GM12878 (cell line): ENCODE measurements around the gene SMOC2. TPM values are rescaled to one million over a fixed set of nuclear protein-coding genes. Genes with fewer than 3 reads are reported as not detected.

Source experiments
- ATAC-seq: fragments of 200-7000 bp; cut with Tn5 transposase; 3 replicates; pipeline ENCODE4 v1.9.1; 2020; ENCODE audit warnings: mild to moderate bottlenecking, moderate library complexity
- BruUV-seq: library from RNA; stranded (reverse); fragments of 400-500 nt; replicated peaks from 2 replicates; lab custom pipeline; 2021; lab: Mats Ljungman, UMichigan
- CTCF ChIA-PET: fragments of 300-600 bp; sonication (Branson Sonifier 250); formaldehyde crosslinking; extraction: SDS; loops from one replicate; lab custom pipeline; 2021; ENCODE audit warnings: inconsistent platforms; lab: Yijun Ruan, JAX
- POLR2A ChIA-PET: fragments of 350-600 bp; formaldehyde crosslinking; extraction: SDS; loops from one replicate; lab custom pipeline; 2021; ENCODE audit warnings: inconsistent platforms; lab: Charles Lee
- RAD21 ChIA-PET: fragments of 300-600 bp; sonication (Branson Sonifier 250); formaldehyde crosslinking; loops from one replicate; lab custom pipeline; 2023; ENCODE audit warnings: antibody characterized with exemption; ENCODE audit not compliant: unreplicated experiment; lab: Charles Lee
- SMC1A ChIA-PET: fragments of 300-600 bp; sonication (Branson Sonifier 250); formaldehyde crosslinking; loops from one replicate; lab custom pipeline; 2023; ENCODE audit not compliant: unreplicated experiment, uncharacterized antibody; lab: Charles Lee
- DNase-seq: peaks from one replicate; pipeline ENCODE4 v3.0.0-alpha.2; 2011; ENCODE audit warnings: low read depth, low spot score
- FAIRE-seq: peaks from 3 replicates; lab custom pipeline; 2011; peaks lifted over from hg19 to GRCh38; lab: Jason Lieb, UNC
- H2AFZ ChIP-seq: 2 replicates; pipeline ENCODE4 v1.6.0; 2011; ENCODE audit warnings: low read depth, low read length, control low read depth; ENCODE audit not compliant: control insufficient read depth
- H3K27ac ChIP-seq: 2 replicates; pipeline ENCODE4 v1.5.1; 2011; ENCODE audit warnings: control low read depth; ENCODE audit not compliant: control insufficient read depth, insufficient read depth
- H3K27me3 ChIP-seq, 2 experiments: replicated peaks in 1 of 2; 2 replicates each; pipeline versions ENCODE4 v1.6.0 to v1.6.1; 2011; ENCODE audit warnings: low read length in 1 of 2; ENCODE audit not compliant: control insufficient read depth in 2 of 2, insufficient read depth in 2 of 2
- H3K36me3 ChIP-seq, 2 experiments: 2 replicates each; pipeline ENCODE4 v1.5.1; 2011; ENCODE audit warnings: low read length in 1 of 2; ENCODE audit not compliant: control insufficient read depth in 2 of 2, insufficient read depth in 2 of 2
- H3K4me1 ChIP-seq: 2 replicates; pipeline ENCODE4 v1.6.1; 2011; ENCODE audit warnings: mild to moderate bottlenecking, low read length, moderate library complexity, mixed read lengths; ENCODE audit not compliant: control insufficient read depth, insufficient read depth
- H3K4me2 ChIP-seq: 2 replicates; pipeline ENCODE4 v1.6.0; 2011; ENCODE audit warnings: control low read depth; ENCODE audit not compliant: control insufficient read depth, insufficient read depth
- H3K4me3 ChIP-seq: fragments of 200-600 bp; sonication (generic); 2 replicates; pipeline ENCODE4 v1.5.1; 2016
- H3K79me2 ChIP-seq: 2 replicates; pipeline ENCODE4 v1.6.0; 2011; ENCODE audit warnings: low read length; ENCODE audit not compliant: control insufficient read depth, insufficient read depth
- H3K9ac ChIP-seq: 2 replicates; pipeline ENCODE4 v1.8.0; 2011; ENCODE audit warnings: low read length, control low read depth, mixed read lengths; ENCODE audit not compliant: control insufficient read depth, insufficient read depth
- H3K9me3 ChIP-seq: replicated peaks from 3 replicates; pipeline ENCODE4 v1.5.1; 2011; ENCODE audit warnings: mild to moderate bottlenecking, low read length; ENCODE audit not compliant: control insufficient read depth, insufficient read depth
- H4K20me1 ChIP-seq: 2 replicates; pipeline ENCODE4 v1.6.0; 2011; ENCODE audit not compliant: control insufficient read depth, insufficient read depth
- CHD4 ChIP-seq: fragments of 200-600 bp; sonication (generic); IDR thresholded peaks from 2 replicates; pipeline ENCODE4 v1.6.1; 2016; ENCODE audit warnings: mild to moderate bottlenecking
- CREM ChIP-seq: IDR thresholded peaks from 2 replicates; pipeline ENCODE4 v1.6.1; 2014; ENCODE audit warnings: antibody characterized with exemption, low read depth
- EZH2 ChIP-seq: IDR thresholded peaks from 2 replicates; pipeline ENCODE4 v1.6.1; 2012; ENCODE audit warnings: low read depth, mild to moderate bottlenecking, control low read depth, inconsistent platforms, low read length, borderline replicate concordance; ENCODE audit not compliant: control insufficient read depth
- HCFC1 ChIP-seq: fragments of 150-350 bp; IDR thresholded peaks from 2 replicates; pipeline ENCODE4 v1.6.1; 2014; ENCODE audit warnings: low read length
- HDGF ChIP-seq: fragments of 450-650 bp; IDR thresholded peaks from 2 replicates; pipeline ENCODE4 v1.6.1; 2016; ENCODE audit warnings: antibody characterized with exemption
- IKZF2 ChIP-seq, 2 experiments: fragments of 450-650 bp; IDR thresholded peaks; 2 replicates each; pipeline ENCODE4 v1.6.1; 2017; ENCODE audit warnings: mild to moderate bottlenecking in 2 of 2, moderate library complexity in 2 of 2
- LARP7 ChIP-seq: fragments of 450-650 bp; IDR thresholded peaks from 2 replicates; pipeline ENCODE4 v1.6.1; 2017; ENCODE audit warnings: mild to moderate bottlenecking
- MYB ChIP-seq: fragments of 150-350 bp; IDR thresholded peaks from 2 replicates; pipeline ENCODE4 v1.6.1; 2014; ENCODE audit warnings: mild to moderate bottlenecking, low read depth, low read length, borderline replicate concordance
- NFIC ChIP-seq: IDR thresholded peaks from 2 replicates; pipeline ENCODE4 v1.6.1; 2012; ENCODE audit warnings: low read depth, mild to moderate bottlenecking, inconsistent platforms, low read length, moderate library complexity
- NFYB ChIP-seq: IDR thresholded peaks from 2 replicates; pipeline ENCODE4 v1.6.1; 2011; ENCODE audit warnings: low read depth, mild to moderate bottlenecking, low read length, improper control_type of control experiment, moderate library complexity; ENCODE audit not compliant: insufficient read depth
- SIX5 ChIP-seq: IDR thresholded peaks from 2 replicates; pipeline ENCODE4 v1.6.1; 2011; ENCODE audit warnings: mild to moderate bottlenecking, low read depth, low read length, moderate library complexity; ENCODE audit not compliant: severe bottlenecking
- SUPT20H ChIP-seq: IDR thresholded peaks from 2 replicates; pipeline ENCODE4 v1.6.1; 2011; ENCODE audit warnings: low read depth, mild to moderate bottlenecking, low read length, moderate library complexity, borderline replicate concordance; ENCODE audit not compliant: control insufficient read depth
- YY1 ChIP-seq: IDR thresholded peaks from 2 replicates; pipeline ENCODE4 v1.6.1; 2011; ENCODE audit warnings: low read depth, mild to moderate bottlenecking, low read length
- ZBTB4 ChIP-seq: fragments of 450-650 bp; formaldehyde crosslinking; IDR thresholded peaks from 2 replicates; pipeline ENCODE4 v1.4.0; 2022; ENCODE audit warnings: mild to moderate bottlenecking, moderate library complexity
- ZNF207 ChIP-seq: fragments of 450-650 bp; IDR thresholded peaks from 2 replicates; pipeline ENCODE4 v1.6.1; 2014; ENCODE audit warnings: antibody characterized with exemption, mild to moderate bottlenecking, borderline replicate concordance
- ZNF274 ChIP-seq: IDR thresholded peaks from one replicate; pipeline ENCODE4 v1.8.0; 2011; ENCODE audit not compliant: insufficient read length, insufficient read depth
- ZNF384 ChIP-seq: IDR thresholded peaks from 2 replicates; pipeline ENCODE4 v1.6.1; 2012; ENCODE audit warnings: low read depth, mild to moderate bottlenecking, low read length, improper control_type of control experiment, borderline replicate concordance
- WGBS: methylation state at CpG from one replicate; pipeline ENCODE4 v1.1.6; 2016; ENCODE audit warnings: low lambda C conversion rate; ENCODE audit not compliant: insufficient replicate concordance, insufficient coverage; ENCODE audit errors: missing lambda C conversion rate; 5-methylcytosine and 5-hydroxymethylcytosine counted together
- in situ Hi-C: fragments of 300-500 bp; cut with MboI; formaldehyde crosslinking; loops from 9 replicates; pipeline ENCODE4 v1.14.3; 2018; ENCODE audit warnings: mixed read lengths
- intact Hi-C: fragments of 100-400 bp; cut with micrococcal nuclease; formaldehyde crosslinking; loops from one replicate; pipeline ENCODE4 v1.14.2; 2022; ENCODE audit not compliant: unreplicated experiment
- polyA plus RNA-seq, 11 experiments: library from polyadenylated mRNA; depleted of rRNA in 4 of 11; unstranded in 6 of 11; stranded (reverse) in 5 of 11; fragments of >200 nt; fragmentation: Nextera tagmentation in 4 of 11; fragmentation: Illumina TruSeq in 1 of 11; extraction: Ambion mirVana in 4 of 11; extraction: Trizol in 1 of 11; gene quantifications; 1 replicate in 1 of 11; 2 replicates in 10 of 11; pipeline versions ENCODE4 v1.2.1 to v1.2.3, GENCODE V29; 2011 to 2016; ENCODE audit warnings: inconsistent platforms in 2 of 11, missing spikeins in 2 of 11, low read depth in 1 of 11
- total RNA-seq, 4 experiments: library from RNA; depleted of rRNA in 3 of 4; stranded (reverse); fragments of >200 nt in 3 of 4; fragmentation: Illumina TruSeq in 1 of 4; extraction: Trizol in 1 of 4; gene quantifications; 2 replicates each; pipeline versions ENCODE4 v1.2.1 to v1.2.3, GENCODE V29; 2013 to 2021

The SMOC2 gene
- total and polyA plus RNA-seq, 10 of the 15 experiments (the other 5 are each of a cell fraction or from before 2014, with no cell fraction given): 0.10 to 0.12 TPM; not detected in 8

DNA sequence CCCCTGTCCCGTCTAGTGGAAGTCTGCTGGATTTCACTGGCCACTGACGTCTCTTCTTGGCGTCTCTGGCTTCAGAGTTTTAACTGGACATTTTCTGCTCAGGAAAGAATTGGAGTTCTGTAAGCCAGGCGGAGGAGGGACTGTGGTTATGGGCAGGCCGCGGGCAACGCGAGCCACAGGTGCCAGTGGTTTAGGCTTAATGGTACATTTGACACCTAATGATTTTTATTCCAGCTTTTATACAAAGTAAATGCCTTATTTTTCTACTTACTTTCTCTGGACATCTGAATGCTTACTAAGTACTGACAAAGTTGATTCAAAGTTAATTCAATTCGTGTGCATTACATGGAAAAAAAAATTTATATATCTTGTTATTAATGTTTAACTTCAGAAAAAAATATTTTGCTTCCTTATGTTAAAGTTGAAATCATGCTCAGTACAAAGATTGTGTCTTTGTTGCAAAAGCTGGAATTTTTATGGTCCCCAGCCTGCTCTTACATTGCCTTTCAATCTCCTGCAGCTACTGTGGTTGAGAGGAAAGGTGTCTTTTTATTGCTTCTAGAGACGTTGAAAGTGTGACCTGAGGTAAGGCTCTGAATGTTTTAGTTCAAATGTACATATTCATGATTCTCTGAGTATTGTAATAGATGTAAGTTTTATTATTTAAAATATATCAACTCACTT, 231.0 kb downstream of the SMOC2 start:
- FAIRE-seq (no peak), DNase-seq (no peak), ATAC-seq (no peak)
- TF ChIP-seq MYB (no peak), YY1 (no peak), HCFC1 (no peak), ZNF384 (no peak), CHD4 (no peak), IKZF2 (IDR thresholded peaks at IDR 0.05) (no peak), CREM (no peak)
- no peaks in the 10 kb centered on the region for H3K79me2 ChIP-seq
- no peaks in the 10 kb centered on the region for H3K9me3 ChIP-seq
- no peaks in the 10 kb centered on the region for H3K36me3 ChIP-seq
- no peaks in the 10 kb centered on the region for H4K20me1 ChIP-seq
- CTCF ChIA-PET: no interaction called here
- no peak overlapping the region for H3K27ac ChIP-seq
- RAD21 ChIA-PET: no interaction called here
- SMC1A ChIA-PET: no interaction called here
- WGBS: 34% methylated on average over 10 of the region's 10 CpGs
- in situ Hi-C loops (no loop called here), intact Hi-C loops (no loop called here)
- no peak overlapping the region for H3K9ac ChIP-seq
- no peak overlapping the region for H3K4me3 ChIP-seq
- no peak overlapping the region for H2AFZ ChIP-seq
- H3K4me1 ChIP-seq: no peaks in the 10 kb centered on the region
- POLR2A ChIA-PET: no interaction called here
- BruUV-seq: no TSS peak
- no peaks in the 10 kb centered on the region for H3K27me3 ChIP-seq
- no peak overlapping the region for H3K4me2 ChIP-seq

DNA sequence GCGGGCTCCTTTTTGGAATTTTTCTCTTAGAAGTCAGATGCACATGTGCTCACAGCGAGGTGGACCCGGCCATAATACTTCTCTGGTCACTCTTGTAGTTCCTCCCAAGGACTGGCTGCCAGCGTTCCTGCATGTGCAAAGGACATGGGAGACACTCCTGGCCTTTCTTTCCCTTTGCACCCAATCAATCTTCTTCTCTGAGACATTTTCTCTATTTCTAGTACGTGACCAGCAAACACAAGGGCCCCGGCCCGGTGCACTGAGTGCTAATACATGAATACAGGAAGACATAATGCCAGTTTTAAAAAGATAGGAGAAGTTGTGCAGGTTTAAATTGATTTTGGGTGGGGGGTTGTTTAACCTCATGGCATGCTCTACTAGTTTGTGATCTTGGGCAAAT, 233.6 kb downstream of the SMOC2 start:
- FAIRE-seq (no peak), DNase-seq (no peak), ATAC-seq (no peak)
- no peak overlapping the region for H2AFZ ChIP-seq
- no peaks in the 10 kb centered on the region for H3K27me3 ChIP-seq
- intact Hi-C loops (no loop called here), in situ Hi-C loops (no loop called here)
- ChIA-PET SMC1A (no interaction called here), POLR2A (no interaction called here), CTCF (no interaction called here), RAD21 (no interaction called here)
- no peak overlapping the region for H3K4me2 ChIP-seq
- no TSS peak for BruUV-seq
- H3K9me3 ChIP-seq: no peaks in the 10 kb centered on the region
- no peak overlapping the region for H3K27ac ChIP-seq
- H3K4me3 ChIP-seq: no peak overlapping the region
- no peaks in the 10 kb centered on the region for H3K4me1 ChIP-seq
- H4K20me1 ChIP-seq: no peaks in the 10 kb centered on the region
- WGBS: 46% methylated on average over 7 of the region's 7 CpGs
- no peak overlapping the region for H3K9ac ChIP-seq
- H3K79me2 ChIP-seq: no peaks in the 10 kb centered on the region
- no peaks in the 10 kb centered on the region for H3K36me3 ChIP-seq
- TF ChIP-seq ZNF207: no peak
- no peak for TF ChIP-seq LARP7
- no peak for TF ChIP-seq YY1
- TF ChIP-seq ZBTB4 (CRISPR knock-in tag): no peak
- no peak for TF ChIP-seq HDGF
- TF ChIP-seq EZH2: no peak
- no peak for TF ChIP-seq NFIC
- TF ChIP-seq ZNF274: no peak
- no peak for TF ChIP-seq SUPT20H
- TF ChIP-seq NFYB: no peak
- no peak for TF ChIP-seq SIX5
